Uterus (tissue), 4 donors: Measurements from ENCODE around the gene LDAH. TPM values are rescaled to one million over a fixed set of nuclear protein-coding genes. Genes with fewer than 3 reads are reported as not detected.

Experiments used
- DNase-seq, 2 donors: peaks; one replicate each; pipeline ENCODE4 v3.0.0-alpha.2; 2019 to 2020
- H3K27ac ChIP-seq, 2 donors: fragments of 200-600 bp; sonication (generic); 1 replicate in 1 of 2; 2 replicates in 1 of 2; pipeline ENCODE4 v1.5.1; 2016 to 2018
- H3K27me3 ChIP-seq, 2 donors: fragments of 200-600 bp; sonication (generic); one replicate each; pipeline ENCODE4 v1.5.1; 2018 to 2019; ENCODE audit warnings: control low read depth in 1 of 2
- H3K36me3 ChIP-seq, 2 donors: fragments of 200-600 bp; sonication (generic); one replicate each; pipeline ENCODE4 v1.5.1; 2019; ENCODE audit warnings: control low read depth in 1 of 2
- H3K4me1 ChIP-seq, 2 donors: fragments of 200-600 bp; sonication (generic); one replicate each; pipeline ENCODE4 v1.5.1; 2018 to 2019; ENCODE audit warnings: control low read depth in 1 of 2
- H3K4me3 ChIP-seq, 2 donors: fragments of 200-600 bp; sonication (generic); 1 replicate in 1 of 2; 2 replicates in 1 of 2; pipeline ENCODE4 v1.5.1; 2018 to 2019; ENCODE audit warnings: mild to moderate bottlenecking in 1 of 2
- H3K9me3 ChIP-seq, 2 donors: fragments of 200-600 bp; sonication (generic); one replicate each; pipeline ENCODE4 v1.5.1; 2019; ENCODE audit warnings: control low read depth in 1 of 2
- CTCF ChIP-seq, 4 experiments: fragments of 200-600 bp in 2 of 4; fragments of 450-650 bp in 2 of 4; sonication (generic) in 2 of 4; IDR thresholded peaks; one replicate each; pipeline ENCODE4 v1.5.1; 2016 to 2019; ENCODE audit warnings: antibody characterized with exemption in 4 of 4, mild to moderate bottlenecking in 2 of 4, moderate library complexity in 1 of 4
- POLR2A ChIP-seq, 2 donors: fragments of 450-650 bp; IDR thresholded peaks; one replicate each; pipeline ENCODE4 v1.6.1; 2016; ENCODE audit warnings: antibody characterized with exemption in 2 of 2, mild to moderate bottlenecking in 1 of 2, moderate library complexity in 1 of 2
- intact Hi-C: fragments of 100-400 bp; cut with DNase I; formaldehyde crosslinking; loops from one replicate; pipeline ENCODE4 v1.15.1; 2023; ENCODE audit warnings: low total_unique reads
- total RNA-seq, 4 donors: library from RNA; depleted of rRNA in 3 of 4; stranded (reverse); fragments of >200 nt in 3 of 4; gene quantifications; one replicate each; pipeline versions ENCODE4 v1.1.0 to v1.2.4, GENCODE V29; 2014 to 2023
- donor health status: DM: yes; HTN: yes; CAD: no.

LDAH gene
- total RNA-seq, 4 donors from 2014 or later, result 9.7 to 62.4 (median 19.9) TPM

GRCh38 chr2:20670315-20671035, 152.4 kb downstream of the LDAH start:
- Histone ChIP-seq H3K4me1 (peaks cover 0 to 20% of the 10 kb centered on the region in 2 donors), H3K9me3 (no peaks in the 10 kb centered on the region), H3K4me3 (no peak overlapping the region), H3K27ac (no peak overlapping the region), H3K36me3 (no peaks in the 10 kb centered on the region), H3K27me3 (peaks cover 0 to 6% of the 10 kb centered on the region in 2 donors)
- no peak for DNase-seq
- intact Hi-C loops, result no loop called here
- TF ChIP-seq CTCF (IDR thresholded peaks at IDR 0.05) (no peak), POLR2A (IDR thresholded peaks at IDR 0.05) (no peak)

- H3K27ac ChIP-seq, result no peak overlapping the region
- intact Hi-C loops, result loop anchor here (5.0 kb wide), 1 partner anchor 293 kb away; no protein-coding TSS in a partner anchor
- no peaks in the 10 kb centered on the region for H3K9me3 ChIP-seq
- H3K27me3 ChIP-seq, result peaks cover 0 to 6% of the 10 kb centered on the region in 2 donors
- no peak for DNase-seq
- no peak overlapping the region for H3K4me3 ChIP-seq
- H3K36me3 ChIP-seq, result no peaks in the 10 kb centered on the region
- H3K4me1 ChIP-seq, result peaks cover 0 to 13% of the 10 kb centered on the region in 2 donors
- TF ChIP-seq CTCF (IDR thresholded peaks at IDR 0.05) (no peak), POLR2A (IDR thresholded peaks at IDR 0.05) (no peak)
Measured at GRCh38 chr2:20669562-20670314, 153.2 kb downstream of the LDAH start.

GRCh38 chr2:20668871-20669475, 153.9 kb downstream of the LDAH start:
- peaks cover 0 to 11% of the 10 kb centered on the region in 2 donors for H3K4me1 ChIP-seq
- no peak for TF ChIP-seq POLR2A (IDR thresholded peaks at IDR 0.05)
- no peak for TF ChIP-seq CTCF (IDR thresholded peaks at IDR 0.05)
- no peak overlapping the region for H3K4me3 ChIP-seq
- DNase-seq, result no peak
- peaks cover 0 to 6% of the 10 kb centered on the region in 2 donors for H3K27me3 ChIP-seq
- H3K36me3 ChIP-seq, result no peaks in the 10 kb centered on the region
- intact Hi-C loops, result loop anchor here (5.0 kb wide), 1 partner anchor 293 kb away; no protein-coding TSS in a partner anchor
- no peak overlapping the region for H3K27ac ChIP-seq
- no peaks in the 10 kb centered on the region for H3K9me3 ChIP-seq

GRCh38 chr2:20668451-20668850, 154.4 kb downstream of the LDAH start:
- H3K36me3 ChIP-seq, result no peaks in the 10 kb centered on the region
- H3K4me3 ChIP-seq, result no peak overlapping the region
- peaks cover 0 to 6% of the 10 kb centered on the region in 2 donors for H3K27me3 ChIP-seq
- H3K4me1 ChIP-seq, result peaks cover 0 to 11% of the 10 kb centered on the region in 2 donors
- H3K9me3 ChIP-seq, result no peaks in the 10 kb centered on the region
- no peak for TF ChIP-seq CTCF (IDR thresholded peaks at IDR 0.05)
- TF ChIP-seq POLR2A (IDR thresholded peaks at IDR 0.05), result no peak
- no peak overlapping the region for H3K27ac ChIP-seq
- intact Hi-C loops, result loop anchor here (5.0 kb wide), 1 partner anchor 294 kb away; no protein-coding TSS in a partner anchor
- no peak for DNase-seq
